IPS-18c (cell line): Measurements from ENCODE around the gene GNG12.

Experiments used
- H3K4me3 ChIP-seq: 2 replicates; pipeline ENCODE4 v1.7.0; 2013; ENCODE audit warnings: low read depth, mild to moderate bottlenecking, low read length, moderate library complexity; ENCODE audit not compliant: insufficient read depth
- H3K9me3 ChIP-seq: one replicate; pipeline ENCODE4 v1.6.1; 2013; ENCODE audit warnings: mild to moderate bottlenecking, low read length, moderate library complexity; ENCODE audit not compliant: control insufficient read depth, insufficient read depth

GNG12 gene

GRCh38 chr1:67832737-67833601 lies at the start of gene GNG12:
Gene GNG12 (minus strand): TSS chr1:67833467. CDS start chr1:67707686, 125,781 bp downstream.
- H3K4me3 ChIP-seq, result peak within 1 kb of the TSS; percentile 79
- no peaks in the 10 kb centered on the region for H3K9me3 ChIP-seq

GRCh38 chr1:67882196-67882958 lies 49.1 kb upstream of the GNG12 start:
- Histone ChIP-seq H3K4me3 (no peak overlapping the region), H3K9me3 (no peaks in the 10 kb centered on the region)

GRCh38 chr1:67880056-67880601 lies 46.9 kb upstream of the GNG12 start:
- no peak overlapping the region for H3K4me3 ChIP-seq
- no peaks in the 10 kb centered on the region for H3K9me3 ChIP-seq

- H3K9me3 ChIP-seq, result no peaks in the 10 kb centered on the region
- H3K4me3 ChIP-seq, result no peak overlapping the region
Observed at GRCh38 chr1:67879485-67879884, 46.2 kb upstream of the GNG12 start.

- Histone ChIP-seq H3K4me3 (no peak overlapping the region), H3K9me3 (no peaks in the 10 kb centered on the region)
Observed at GRCh38 chr1:67874501-67875111, 41.3 kb upstream of the GNG12 start.

- Histone ChIP-seq H3K4me3 (no peak overlapping the region), H3K9me3 (no peaks in the 10 kb centered on the region)
Observed at GRCh38 chr1:67869233-67869632, 36.0 kb upstream of the GNG12 start.

GRCh38 chr1:67863637-67864036 lies 30.4 kb upstream of the GNG12 start:
- H3K4me3 ChIP-seq, result no peak overlapping the region

GRCh38 chr1:67862685-67863084 lies 29.4 kb upstream of the GNG12 start:
- Histone ChIP-seq H3K4me3 (no peak overlapping the region), H3K9me3 (no peaks in the 10 kb centered on the region)

More at GRCh38 chr1:67863637-67864036, 30.4 kb upstream of the GNG12 start:
- no peaks in the 10 kb centered on the region for H3K9me3 ChIP-seq

- Histone ChIP-seq H3K9me3 (no peaks in the 10 kb centered on the region), H3K4me3 (no peak overlapping the region)
Observed at GRCh38 chr1:67861856-67862516, 28.7 kb upstream of the GNG12 start.

GRCh38 chr1:67860776-67861175 lies 27.5 kb upstream of the GNG12 start:
- no peaks in the 10 kb centered on the region for H3K9me3 ChIP-seq
- H3K4me3 ChIP-seq, result no peak overlapping the region

- Histone ChIP-seq H3K4me3 (no peak overlapping the region), H3K9me3 (no peaks in the 10 kb centered on the region)
Observed at GRCh38 chr1:67856921-67857320, 23.7 kb upstream of the GNG12 start.

GRCh38 chr1:67855961-67856360 lies 22.7 kb upstream of the GNG12 start:
- no peak overlapping the region for H3K4me3 ChIP-seq
- H3K9me3 ChIP-seq, result no peaks in the 10 kb centered on the region

GRCh38 chr1:67855444-67855843 lies 22.2 kb upstream of the GNG12 start:
- H3K4me3 ChIP-seq, result no peak overlapping the region
- H3K9me3 ChIP-seq, result no peaks in the 10 kb centered on the region

GRCh38 chr1:67853704-67854103 lies 20.4 kb upstream of the GNG12 start:
- H3K9me3 ChIP-seq, result no peaks in the 10 kb centered on the region
- no peak overlapping the region for H3K4me3 ChIP-seq

- H3K9me3 ChIP-seq, result no peaks in the 10 kb centered on the region
- no peak overlapping the region for H3K4me3 ChIP-seq
Observed at GRCh38 chr1:67851800-67852199, 18.5 kb upstream of the GNG12 start.

- H3K9me3 ChIP-seq, result no peaks in the 10 kb centered on the region
- H3K4me3 ChIP-seq, result no peak overlapping the region
Observed at GRCh38 chr1:67850611-67851075, 17.4 kb upstream of the GNG12 start.

- no peak overlapping the region for H3K4me3 ChIP-seq
Observed at GRCh38 chr1:67850151-67850551, 16.9 kb upstream of the GNG12 start.

More at GRCh38 chr1:67850151-67850551, 16.9 kb upstream of the GNG12 start:
- H3K9me3 ChIP-seq, result no peaks in the 10 kb centered on the region
